ENCODE data around the gene TCP11.
"Not testable (repeated sequence)": the region's sequence is repeated elsewhere in the genome, so short reads cannot be mapped to it uniquely, and the experiment has no call there.

Gene TCP11

DNA sequence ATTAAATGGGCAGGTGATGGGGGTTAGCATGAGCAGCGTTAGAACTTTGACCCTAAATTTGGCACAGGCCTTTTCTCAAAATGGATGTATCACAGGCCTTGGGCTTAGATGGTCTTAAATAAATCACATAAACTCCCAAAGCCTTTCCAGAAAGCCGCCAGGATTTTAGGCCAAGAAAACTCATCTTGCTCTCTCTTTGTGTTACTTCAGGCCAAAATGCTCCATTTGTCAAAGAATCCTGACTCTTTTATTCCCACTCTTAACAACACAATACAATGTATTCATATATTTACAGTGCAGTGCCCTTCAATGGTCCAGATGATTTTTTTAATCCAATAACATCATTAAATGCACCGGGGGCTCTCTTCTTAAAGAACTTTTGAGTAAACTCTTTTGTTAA, 5.9 kb upstream of the TCP11 start:
- no peaks in the 10 kb centered on the region for H3K36me3 Mint-ChIP-seq (ENCODE audit: low read depth)
- H3K9me3 Mint-ChIP-seq: no peaks in the 10 kb centered on the region
- no peak overlapping the region for H3K27ac Mint-ChIP-seq
- peaks cover 34% of the 10 kb centered on the region for H3K4me1 Mint-ChIP-seq (ENCODE audit: low read depth)
- H3K27me3 Mint-ChIP-seq (ENCODE audit: low read depth): peaks cover 4% of the 10 kb centered on the region
- H3K4me3 Mint-ChIP-seq: no peak overlapping the region

GRCh38 chr6:35146453-35146852, 5.3 kb upstream of the TCP11 start:
- no peak overlapping the region for H3K4me3 Mint-ChIP-seq
- H3K27ac Mint-ChIP-seq: no peak overlapping the region
- H3K36me3 Mint-ChIP-seq (ENCODE audit: low read depth): no peaks in the 10 kb centered on the region

DNA sequence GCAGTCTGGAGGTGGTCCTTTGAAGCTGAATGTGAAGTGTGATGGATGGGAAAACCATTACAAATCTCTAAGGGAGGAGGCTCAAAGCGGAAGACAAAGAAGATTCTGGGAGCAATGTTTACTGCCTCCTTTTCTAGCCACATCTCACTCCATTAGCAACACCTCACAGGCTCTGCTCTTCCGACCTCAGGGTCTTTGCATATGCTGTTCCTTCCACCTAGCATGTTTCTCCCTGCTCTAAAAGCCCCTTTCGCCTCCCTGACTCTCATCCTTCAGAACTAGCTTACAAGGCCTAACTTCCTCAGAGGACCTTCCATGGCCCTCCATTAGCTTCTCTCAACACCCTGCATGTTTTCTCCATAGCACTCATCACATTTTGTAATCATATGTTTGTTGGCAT, 4.6 kb upstream of the TCP11 start:
- H3K36me3 Mint-ChIP-seq (ENCODE audit: low read depth): no peaks in the 10 kb centered on the region
- H3K9me3 Mint-ChIP-seq: no peaks in the 10 kb centered on the region
- H3K27ac Mint-ChIP-seq: no peak overlapping the region
- H3K4me1 Mint-ChIP-seq (ENCODE audit: low read depth): peaks cover 38% of the 10 kb centered on the region
- no peak overlapping the region for H3K4me3 Mint-ChIP-seq
- peaks cover 9% of the 10 kb centered on the region for H3K27me3 Mint-ChIP-seq (ENCODE audit: low read depth)

More at GRCh38 chr6:35146453-35146852, 5.3 kb upstream of the TCP11 start:
- H3K27me3 Mint-ChIP-seq (ENCODE audit: low read depth): peaks cover 8% of the 10 kb centered on the region
- no peaks in the 10 kb centered on the region for H3K9me3 Mint-ChIP-seq
- peaks cover 37% of the 10 kb centered on the region for H3K4me1 Mint-ChIP-seq (ENCODE audit: low read depth)

DNA sequence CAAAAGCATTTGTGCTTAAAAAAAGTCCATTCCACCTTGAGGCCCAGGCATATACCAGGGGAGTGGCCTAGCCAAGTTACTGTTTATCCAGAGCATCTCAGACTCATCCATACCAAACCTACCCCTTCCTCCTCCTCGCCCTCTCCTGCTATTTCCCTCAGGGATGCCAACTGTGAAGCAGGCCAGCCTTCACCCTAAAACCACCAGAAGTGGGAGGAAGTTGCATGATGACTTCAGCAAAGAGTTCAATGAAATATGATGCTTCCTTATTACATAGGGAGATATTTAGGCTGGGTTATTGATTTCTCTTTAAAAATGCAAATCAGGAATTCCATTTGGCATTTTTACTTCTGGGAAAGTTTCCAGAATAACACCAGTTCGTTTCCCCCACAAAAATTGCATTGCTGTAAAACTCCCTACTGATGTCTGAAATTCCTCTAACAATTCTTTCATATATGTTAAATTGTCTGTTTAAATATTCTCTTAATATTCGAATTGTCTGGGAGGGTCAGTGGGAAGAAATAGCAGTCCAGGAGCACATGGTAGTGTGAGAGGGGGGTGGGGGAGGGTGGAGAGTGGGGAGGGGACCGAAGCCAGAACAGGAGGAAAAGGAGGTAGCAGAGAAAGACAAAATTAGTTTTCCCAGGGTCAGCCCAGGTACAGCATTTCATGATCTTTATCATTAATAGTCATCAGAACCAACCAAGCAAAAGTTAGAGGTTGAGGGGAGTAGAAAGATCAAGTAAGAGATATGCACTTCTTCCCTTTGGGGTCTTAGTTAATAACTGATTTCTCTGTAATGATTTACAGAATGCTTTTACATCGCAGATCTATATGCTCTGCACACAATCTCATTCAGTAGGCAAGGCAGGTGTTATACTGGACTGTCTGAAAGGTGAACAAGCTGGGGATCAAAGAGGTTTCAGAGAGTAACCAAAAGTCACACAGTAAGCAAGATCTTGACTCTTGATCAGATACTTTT, 1.7 kb upstream of the TCP11 start:
- H3K36me3 Mint-ChIP-seq (ENCODE audit: low read depth): no peaks in the 10 kb centered on the region

GRCh38 chr6:35140639-35141006, 516 bp downstream of the TCP11 start:
- H3K4me1 Mint-ChIP-seq (ENCODE audit: low read depth): peaks cover 21% of the 10 kb centered on the region
- H3K4me3 Mint-ChIP-seq: peak overlapping the region; percentile 23
- no peak overlapping the region for H3K27ac Mint-ChIP-seq
- peaks cover 33% of the 10 kb centered on the region for H3K27me3 Mint-ChIP-seq (ENCODE audit: low read depth)
- H3K36me3 Mint-ChIP-seq (ENCODE audit: low read depth): no peaks in the 10 kb centered on the region
- no peaks in the 10 kb centered on the region for H3K9me3 Mint-ChIP-seq

More for the DNA sequence above, 1.7 kb upstream of the TCP11 start:
- no peak overlapping the region for H3K27ac Mint-ChIP-seq
- no peak overlapping the region for H3K4me3 Mint-ChIP-seq
- H3K27me3 Mint-ChIP-seq (ENCODE audit: low read depth): peaks cover 33% of the 10 kb centered on the region
- H3K4me1 Mint-ChIP-seq (ENCODE audit: low read depth): peaks cover 30% of the 10 kb centered on the region
- H3K9me3 Mint-ChIP-seq: no peaks in the 10 kb centered on the region

GRCh38 chr6:35139924-35140638, 1.1 kb downstream of the TCP11 start:
- Mint-ChIP-seq H3K4me1 (ENCODE audit: low read depth) (peaks cover 21% of the 10 kb centered on the region), H3K9me3 (no peaks in the 10 kb centered on the region), H3K27ac (no peak overlapping the region), H3K36me3 (ENCODE audit: low read depth) (no peaks in the 10 kb centered on the region), H3K4me3 (peak overlapping the region; percentile 29), H3K27me3 (ENCODE audit: low read depth) (peaks cover 33% of the 10 kb centered on the region)

DNA sequence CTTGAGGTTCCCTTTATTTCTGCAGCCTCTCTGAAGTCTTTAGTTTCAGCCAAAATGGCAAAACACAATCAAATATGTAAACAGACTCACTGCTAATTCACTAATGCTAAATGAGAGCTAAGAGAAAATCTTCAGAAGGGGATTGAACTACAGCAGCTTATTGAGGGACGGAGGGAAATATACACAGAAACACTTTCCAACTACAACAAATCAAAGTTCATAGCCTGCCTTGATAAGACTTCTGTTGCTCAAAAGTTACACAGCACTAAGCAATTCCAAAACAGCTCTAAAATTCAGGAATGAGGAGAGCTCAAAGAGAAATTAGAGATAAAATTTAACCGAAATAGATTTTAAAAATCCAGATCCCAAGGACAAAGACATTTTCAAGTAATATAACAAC, 1.7 kb downstream of the TCP11 start:
- Mint-ChIP-seq H3K9me3 (no peaks in the 10 kb centered on the region), H3K4me1 (ENCODE audit: low read depth) (peaks cover 21% of the 10 kb centered on the region), H3K27ac (no peak overlapping the region), H3K27me3 (ENCODE audit: low read depth) (peaks cover 33% of the 10 kb centered on the region), H3K4me3 (no peak overlapping the region), H3K36me3 (ENCODE audit: low read depth) (no peaks in the 10 kb centered on the region)

DNA sequence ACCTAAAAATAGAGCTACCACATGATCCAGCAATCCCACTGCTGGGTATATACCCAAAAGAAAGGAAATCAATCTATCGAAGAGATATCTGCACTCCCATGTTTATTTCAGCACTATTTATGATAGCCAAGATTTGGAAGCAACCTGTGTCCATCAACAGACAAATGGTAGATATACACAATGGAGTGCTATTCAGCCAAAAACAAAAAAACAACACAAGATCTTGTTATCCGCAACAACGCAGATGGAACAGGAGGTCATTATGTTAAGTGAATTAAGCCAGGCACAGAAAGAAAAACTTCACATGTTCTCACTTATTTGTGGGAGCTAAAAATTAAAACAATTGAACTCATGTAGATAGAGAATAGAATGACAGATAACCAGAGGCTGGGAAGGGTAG, 2.9 kb downstream of the TCP11 start:
- H3K36me3 Mint-ChIP-seq (ENCODE audit: low read depth); H3K9me3 Mint-ChIP-seq; H3K27ac Mint-ChIP-seq; H3K4me3 Mint-ChIP-seq: not testable (repeated sequence)
- H3K27me3 Mint-ChIP-seq (ENCODE audit: low read depth): peaks cover 33% of the 10 kb centered on the region
- H3K4me1 Mint-ChIP-seq (ENCODE audit: low read depth): peaks cover 17% of the 10 kb centered on the region

GRCh38 chr6:35136185-35136584, 5.0 kb downstream of the TCP11 start:
- Mint-ChIP-seq H3K27ac (no peak overlapping the region), H3K36me3 (ENCODE audit: low read depth) (no peaks in the 10 kb centered on the region), H3K4me3 (no peak overlapping the region), H3K27me3 (ENCODE audit: low read depth) (peaks cover 36% of the 10 kb centered on the region), H3K9me3 (no peaks in the 10 kb centered on the region), H3K4me1 (ENCODE audit: low read depth) (peaks cover 10% of the 10 kb centered on the region)

DNA sequence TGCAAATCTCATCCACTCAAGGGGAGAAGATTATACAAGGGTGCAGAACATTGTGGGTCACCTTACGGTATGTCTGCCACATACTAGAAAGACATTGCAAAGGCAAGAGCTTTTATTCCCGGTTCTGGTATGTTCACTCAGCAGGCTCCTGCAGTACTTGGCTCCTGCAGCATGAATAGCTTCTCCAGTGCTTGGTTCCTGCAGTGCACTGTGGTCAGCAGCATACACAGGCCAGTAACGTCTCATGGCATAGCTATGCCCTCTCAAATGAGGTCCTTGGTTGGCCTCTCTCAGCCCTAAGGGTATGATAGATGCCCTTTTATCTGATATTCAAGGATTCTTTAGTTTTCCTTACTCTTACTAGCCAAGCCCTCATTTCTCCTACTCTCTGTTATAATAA, 12.6 kb downstream of the TCP11 start:
- Mint-ChIP-seq H3K36me3 (ENCODE audit: low read depth) (no peaks in the 10 kb centered on the region), H3K27me3 (ENCODE audit: low read depth) (peaks cover 44% of the 10 kb centered on the region), H3K27ac (no peak overlapping the region), H3K4me1 (ENCODE audit: low read depth) (no peaks in the 10 kb centered on the region), H3K9me3 (no peaks in the 10 kb centered on the region), H3K4me3 (no peak overlapping the region)

- no peaks in the 10 kb centered on the region for H3K9me3 Mint-ChIP-seq
- no peak overlapping the region for H3K4me3 Mint-ChIP-seq
- H3K4me1 Mint-ChIP-seq (ENCODE audit: low read depth): no peaks in the 10 kb centered on the region
- H3K27ac Mint-ChIP-seq: no peak overlapping the region
- no peaks in the 10 kb centered on the region for H3K36me3 Mint-ChIP-seq (ENCODE audit: low read depth)
- peaks cover 44% of the 10 kb centered on the region for H3K27me3 Mint-ChIP-seq (ENCODE audit: low read depth)
Observed at GRCh38 chr6:35128042-35128441, 13.1 kb downstream of the TCP11 start.

GRCh38 chr6:35124356-35124755, 16.8 kb downstream of the TCP11 start:
- Mint-ChIP-seq H3K4me3 (no peak overlapping the region), H3K27me3 (ENCODE audit: low read depth) (peaks cover 25% of the 10 kb centered on the region), H3K36me3 (ENCODE audit: low read depth) (no peaks in the 10 kb centered on the region), H3K4me1 (ENCODE audit: low read depth) (no peaks in the 10 kb centered on the region), H3K9me3 (no peaks in the 10 kb centered on the region), H3K27ac (no peak overlapping the region)

- H3K9me3 Mint-ChIP-seq: no peaks in the 10 kb centered on the region
- H3K4me1 Mint-ChIP-seq (ENCODE audit: low read depth): no peaks in the 10 kb centered on the region
- peaks cover 17% of the 10 kb centered on the region for H3K27me3 Mint-ChIP-seq (ENCODE audit: low read depth)
- no peak overlapping the region for H3K27ac Mint-ChIP-seq
- H3K36me3 Mint-ChIP-seq (ENCODE audit: low read depth): no peaks in the 10 kb centered on the region
- H3K4me3 Mint-ChIP-seq: no peak overlapping the region
Observed at GRCh38 chr6:35120746-35121145, 20.4 kb downstream of the TCP11 start.

DNA sequence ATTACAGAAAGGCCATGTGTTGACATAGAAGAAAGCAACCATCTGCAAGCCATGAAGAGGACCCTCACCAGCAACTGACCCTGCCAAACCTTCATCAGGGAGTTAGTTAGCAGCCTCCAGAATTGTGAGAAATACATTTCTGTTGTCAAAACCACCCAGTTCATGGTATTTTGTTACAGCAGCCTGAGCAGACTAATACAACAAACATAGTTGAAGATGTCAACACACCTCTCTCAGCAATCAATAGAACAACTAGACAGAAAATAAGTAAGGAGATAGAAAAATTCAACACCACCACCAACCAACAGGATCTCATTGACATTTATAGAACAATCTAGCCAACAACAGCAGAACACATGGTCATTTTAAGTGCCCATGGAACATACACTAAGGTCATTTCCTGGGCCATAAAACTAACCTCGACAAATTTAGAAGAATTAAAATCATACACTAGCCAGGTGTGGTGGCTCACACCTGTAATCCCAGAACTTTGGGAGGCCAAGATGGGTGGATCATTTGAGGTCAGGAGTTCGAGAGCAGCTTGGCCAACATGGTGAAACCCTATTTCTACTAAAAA, 32.7 kb downstream of the TCP11 start:
- peaks cover 12% of the 10 kb centered on the region for H3K27me3 Mint-ChIP-seq (ENCODE audit: low read depth)
- H3K9me3 Mint-ChIP-seq: no peaks in the 10 kb centered on the region
- H3K27ac Mint-ChIP-seq: no peak overlapping the region
- H3K4me3 Mint-ChIP-seq: no peak overlapping the region
- H3K4me1 Mint-ChIP-seq (ENCODE audit: low read depth): no peaks in the 10 kb centered on the region
- no peaks in the 10 kb centered on the region for H3K36me3 Mint-ChIP-seq (ENCODE audit: low read depth)

- H3K9me3 Mint-ChIP-seq; H3K4me3 Mint-ChIP-seq; H3K36me3 Mint-ChIP-seq (ENCODE audit: low read depth); H3K4me1 Mint-ChIP-seq (ENCODE audit: low read depth): not testable (repeated sequence)
- H3K27me3 Mint-ChIP-seq (ENCODE audit: low read depth): peaks cover 12% of the 10 kb centered on the region
- peak overlapping the region; percentile 60 for H3K27ac Mint-ChIP-seq
Observed at GRCh38 chr6:35107761-35108160, 33.4 kb downstream of the TCP11 start.
